MM.1S (cell line): ENCODE data around the gene TAP1.
A peak's percentile ranks its signal among the peaks of the same experiment; 100 is the strongest.

Experiments used
- DNase-seq: peaks from one replicate; pipeline ENCODE4 v3.0.0-alpha.2; 2015
- H2AFZ ChIP-seq: fragments of 300-600 bp; sonication (generic); 2 replicates; pipeline ENCODE4 v1.6.0; 2016; ENCODE audit warnings: antibody characterized with exemption, low read length
- H3F3A ChIP-seq: fragments of 300-600 bp; sonication (generic); 2 replicates; pipeline ENCODE4 v1.6.1; 2016; ENCODE audit warnings: mild to moderate bottlenecking, antibody characterized with exemption, low read length, moderate library complexity, mixed read lengths; ENCODE audit not compliant: insufficient read depth
- H3K27ac ChIP-seq: fragments of 300-600 bp; sonication (generic); 2 replicates; pipeline ENCODE4 v1.5.1; 2016; ENCODE audit warnings: mild to moderate bottlenecking, low read length
- H3K27me3 ChIP-seq: fragments of 300-600 bp; sonication (generic); replicated peaks from 2 replicates; pipeline ENCODE4 v1.6.0; 2016; ENCODE audit warnings: low read length; ENCODE audit not compliant: insufficient read depth
- H3K36me3 ChIP-seq: fragments of 300-600 bp; sonication (generic); replicated peaks from 2 replicates; pipeline ENCODE4 v1.6.1; 2016; ENCODE audit warnings: mild to moderate bottlenecking, low read length, mixed read lengths; ENCODE audit not compliant: insufficient read depth
- H3K4me1 ChIP-seq: fragments of 300-600 bp; sonication (generic); 2 replicates; pipeline ENCODE4 v1.6.1; 2016; ENCODE audit warnings: low read length, mixed read lengths
- H3K4me2 ChIP-seq: fragments of 300-600 bp; sonication (generic); 2 replicates; pipeline ENCODE4 v1.6.0; 2016; ENCODE audit warnings: low read depth, low read length
- H3K4me3 ChIP-seq: fragments of 300-600 bp; sonication (generic); 2 replicates; pipeline ENCODE4 v1.5.1; 2016; ENCODE audit warnings: low read length, mixed read lengths
- H3K79me2 ChIP-seq: fragments of 300-600 bp; sonication (generic); 2 replicates; pipeline ENCODE4 v1.6.1; 2016; ENCODE audit warnings: mixed run types, low read length, mixed read lengths
- H3K9ac ChIP-seq: fragments of 300-600 bp; sonication (generic); 2 replicates; pipeline ENCODE4 v1.6.1; 2016; ENCODE audit warnings: low read length, mixed read lengths
- H3K9me2 ChIP-seq: fragments of 300-600 bp; sonication (generic); replicated peaks from 2 replicates; pipeline ENCODE4 v1.6.1; 2016; ENCODE audit warnings: mild to moderate bottlenecking, low read length, mixed read lengths; ENCODE audit not compliant: insufficient read depth
- H3K9me3 ChIP-seq: fragments of 300-600 bp; sonication (generic); replicated peaks from 2 replicates; pipeline ENCODE4 v1.6.1; 2016; ENCODE audit warnings: mild to moderate bottlenecking, low read length, mixed read lengths; ENCODE audit not compliant: insufficient read depth
- H4K20me1 ChIP-seq: fragments of 300-600 bp; sonication (generic); 2 replicates; pipeline ENCODE4 v1.6.1; 2016; ENCODE audit warnings: mild to moderate bottlenecking, low read length, moderate library complexity, mixed read lengths; ENCODE audit not compliant: insufficient read depth
- EZH2 ChIP-seq: fragments of 300-600 bp; sonication (generic); optimal IDR thresholded peaks from 2 replicates; pipeline ENCODE3; 2017; ENCODE audit warnings: low read depth, mild to moderate bottlenecking, antibody characterized with exemption, low read length, mixed read lengths
- EZH2phosphoT487 ChIP-seq: fragments of 300-600 bp; sonication (generic); IDR thresholded peaks from 2 replicates; pipeline ENCODE4 v1.6.1; 2018; ENCODE audit warnings: antibody characterized with exemption, low read length
- TF ChIP-seq, protein P1 (sequence below): fragments of 300-600 bp; sonication (generic); IDR thresholded peaks from 2 replicates; pipeline ENCODE4 v1.5.1; 2016; ENCODE audit warnings: antibody characterized with exemption, low read length, mixed read lengths

Gene TAP1

DNA sequence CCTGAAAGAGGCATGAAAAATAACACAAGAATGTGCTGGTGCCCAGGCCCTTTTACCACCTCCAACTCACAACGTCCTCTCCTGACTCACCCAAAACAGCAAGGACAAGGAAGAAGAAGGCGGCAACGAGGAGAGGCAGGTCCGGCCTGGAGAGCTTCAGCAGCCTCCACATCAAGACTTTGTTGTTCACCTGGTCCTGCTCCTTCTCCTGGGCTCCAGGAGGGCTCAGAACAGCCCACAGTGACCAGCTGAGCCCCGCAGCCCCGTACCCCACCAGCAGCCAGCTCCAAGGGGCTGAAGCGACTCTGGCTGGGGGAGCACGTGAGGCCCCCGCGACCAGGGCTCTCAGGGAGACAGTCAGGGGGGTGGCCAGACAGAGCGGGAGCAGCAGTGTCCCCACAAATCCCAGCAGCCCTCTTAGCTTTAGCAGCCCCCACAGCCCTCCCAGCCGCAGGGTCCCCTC lies 15.8 kb downstream of the TAP1 start:
- H3K27ac ChIP-seq = peak overlapping the region; percentile 60; the same call in 1 of the 2 replicates
- peak overlapping the region; percentile 88 for H3K4me2 ChIP-seq
- DNase-seq = no peak
- H3K79me2 ChIP-seq = peaks cover 30% of the 10 kb centered on the region
- no peaks in the 10 kb centered on the region for H3K27me3 ChIP-seq
- H3K4me1 ChIP-seq = peaks cover 11% of the 10 kb centered on the region
- no peaks in the 10 kb centered on the region for H3K9me3 ChIP-seq
- peak overlapping the region; percentile 74 for H3K4me3 ChIP-seq
- H3K36me3 ChIP-seq = no peaks in the 10 kb centered on the region
- H3K9me2 ChIP-seq = no peaks in the 10 kb centered on the region
- TF ChIP-seq, protein P1, sequence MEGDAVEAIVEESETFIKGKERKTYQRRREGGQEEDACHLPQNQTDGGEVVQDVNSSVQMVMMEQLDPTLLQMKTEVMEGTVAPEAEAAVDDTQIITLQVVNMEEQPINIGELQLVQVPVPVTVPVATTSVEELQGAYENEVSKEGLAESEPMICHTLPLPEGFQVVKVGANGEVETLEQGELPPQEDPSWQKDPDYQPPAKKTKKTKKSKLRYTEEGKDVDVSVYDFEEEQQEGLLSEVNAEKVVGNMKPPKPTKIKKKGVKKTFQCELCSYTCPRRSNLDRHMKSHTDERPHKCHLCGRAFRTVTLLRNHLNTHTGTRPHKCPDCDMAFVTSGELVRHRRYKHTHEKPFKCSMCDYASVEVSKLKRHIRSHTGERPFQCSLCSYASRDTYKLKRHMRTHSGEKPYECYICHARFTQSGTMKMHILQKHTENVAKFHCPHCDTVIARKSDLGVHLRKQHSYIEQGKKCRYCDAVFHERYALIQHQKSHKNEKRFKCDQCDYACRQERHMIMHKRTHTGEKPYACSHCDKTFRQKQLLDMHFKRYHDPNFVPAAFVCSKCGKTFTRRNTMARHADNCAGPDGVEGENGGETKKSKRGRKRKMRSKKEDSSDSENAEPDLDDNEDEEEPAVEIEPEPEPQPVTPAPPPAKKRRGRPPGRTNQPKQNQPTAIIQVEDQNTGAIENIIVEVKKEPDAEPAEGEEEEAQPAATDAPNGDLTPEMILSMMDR = no peak
- no peak for TF ChIP-seq EZH2
- no peak for TF ChIP-seq EZH2phosphoT487
- no peaks in the 10 kb centered on the region for H4K20me1 ChIP-seq
- peak overlapping the region; percentile 73 for H2AFZ ChIP-seq
- H3F3A ChIP-seq = peaks cover 4% of the 10 kb centered on the region; the same call in 1 of the 2 replicates
- H3K9ac ChIP-seq = peak overlapping the region; percentile 73

DNA sequence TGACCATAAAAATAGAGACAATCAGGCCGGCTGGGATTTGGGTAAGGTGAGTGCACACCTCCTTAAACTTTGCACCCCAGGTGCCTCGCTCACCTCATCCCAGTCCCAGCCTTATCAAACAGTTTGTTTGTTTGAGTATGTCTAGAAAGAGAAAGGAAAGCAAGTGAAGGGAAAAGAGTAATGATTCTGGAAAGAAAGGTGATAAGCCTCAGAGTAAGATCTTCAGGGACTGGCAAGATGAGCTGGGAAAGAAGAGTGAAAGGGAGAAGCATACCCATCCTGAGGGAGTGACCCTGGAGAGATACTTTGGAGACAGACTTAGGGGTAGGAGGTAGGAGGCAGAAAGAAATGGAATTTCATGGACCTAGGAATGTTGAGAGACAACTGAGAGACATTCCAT lies 16.6 kb downstream of the TAP1 start:
- peaks cover 22% of the 10 kb centered on the region for H3K79me2 ChIP-seq
- H3K9me3 ChIP-seq = no peaks in the 10 kb centered on the region
- no peak for DNase-seq
- TF ChIP-seq EZH2 = no peak
- no peak for TF ChIP-seq EZH2phosphoT487
- TF ChIP-seq, protein P1 = no peak
- peak overlapping the region; percentile 88 for H3K4me2 ChIP-seq
- H2AFZ ChIP-seq = no peak overlapping the region
- H3K9me2 ChIP-seq = no peaks in the 10 kb centered on the region
- H3K9ac ChIP-seq = peak overlapping the region; percentile 73; the same call in 1 of the 2 replicates
- H3K36me3 ChIP-seq = no peaks in the 10 kb centered on the region; the same call in 1 of the 2 replicates
- H3K27ac ChIP-seq = no peak overlapping the region
- no peaks in the 10 kb centered on the region for H4K20me1 ChIP-seq
- peak overlapping the region; percentile 74 for H3K4me3 ChIP-seq
- H3K4me1 ChIP-seq = peaks cover 9% of the 10 kb centered on the region
- no peaks in the 10 kb centered on the region for H3K27me3 ChIP-seq
- peaks cover 4% of the 10 kb centered on the region; the same call in 1 of the 2 replicates for H3F3A ChIP-seq

DNA sequence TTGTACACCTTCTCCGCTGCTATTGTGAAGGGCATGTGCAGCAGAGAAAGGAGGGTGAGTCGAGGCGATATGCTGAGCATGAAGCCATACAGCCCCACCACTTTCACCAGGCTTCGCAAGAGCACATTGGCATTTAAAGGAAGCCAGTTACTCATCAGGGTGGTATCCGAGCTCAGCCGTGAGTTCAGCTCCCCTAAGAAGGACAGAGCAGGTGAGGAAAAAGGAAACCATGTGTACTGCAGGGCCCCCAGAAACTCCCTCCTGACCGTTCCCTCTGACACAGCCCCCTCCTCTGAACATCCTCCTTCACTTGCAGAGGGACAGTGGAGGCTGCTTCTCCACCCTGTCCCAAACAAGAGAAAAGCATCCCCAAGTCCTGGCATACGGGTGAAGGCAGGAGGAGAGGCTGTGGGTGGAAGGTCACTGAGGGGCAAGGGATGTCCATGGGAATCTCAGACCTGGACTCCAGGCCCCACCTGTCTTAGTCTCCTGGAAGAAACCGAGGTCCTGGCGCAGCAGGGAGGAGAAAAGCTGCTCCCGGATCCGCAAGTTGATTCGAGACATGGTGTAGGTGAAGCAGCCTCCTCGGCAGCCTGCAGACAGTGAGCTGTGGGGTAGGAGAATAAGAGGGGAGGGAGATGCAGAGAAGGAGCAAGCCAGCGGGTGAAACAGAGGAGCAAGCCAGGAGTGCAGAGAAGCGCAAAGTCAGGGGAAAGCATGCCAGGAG lies 18.2 kb downstream of the TAP1 start:
- H3K9me2 ChIP-seq = no peaks in the 10 kb centered on the region
- TF ChIP-seq EZH2phosphoT487 = no peak
- no peak for TF ChIP-seq EZH2
- TF ChIP-seq, protein P1 = no peak
- no peak for DNase-seq
- H3K4me3 ChIP-seq = no peak overlapping the region
- H3K9me3 ChIP-seq = no peaks in the 10 kb centered on the region
- H3K27ac ChIP-seq = no peak overlapping the region
- no peaks in the 10 kb centered on the region for H3K27me3 ChIP-seq
- H3K4me2 ChIP-seq = no peak overlapping the region
- H4K20me1 ChIP-seq = no peaks in the 10 kb centered on the region
- peaks cover 20% of the 10 kb centered on the region for H3K79me2 ChIP-seq
- no peak overlapping the region for H3K9ac ChIP-seq
- H3F3A ChIP-seq = peaks cover 4% of the 10 kb centered on the region; the same call in 1 of the 2 replicates
- peaks cover 7% of the 10 kb centered on the region for H3K36me3 ChIP-seq
- H3K4me1 ChIP-seq = peaks cover 9% of the 10 kb centered on the region
- no peak overlapping the region for H2AFZ ChIP-seq
